H1 (cell line): ENCODE measurements around the gene GJB1. TPM values are rescaled to one million over a fixed set of nuclear protein-coding genes. Genes with fewer than 3 reads are reported as not detected.

ENCODE experiments used
- CTCF ChIA-PET: fragments of 300-600 bp; sonication (Branson Sonifier 250); formaldehyde crosslinking; loops from one replicate; lab custom pipeline; 2021; ENCODE audit not compliant: partially characterized antibody; lab: Charles Lee
- POLR2A ChIA-PET: fragments of 300-600 bp; sonication (Branson Sonifier 250); formaldehyde crosslinking; loops from one replicate; lab custom pipeline; 2021; ENCODE audit warnings: inconsistent platforms; ENCODE audit not compliant: partially characterized antibody; lab: Charles Lee
- DNase-seq, 2 experiments: peaks; one replicate each; pipeline versions ENCODE4 v3.0.0 to v3.0.0-alpha.2; 2010 to 2022; ENCODE audit warnings: low spot score in 2 of 2, low read depth in 1 of 2, mixed read lengths in 1 of 2
- FAIRE-seq: peaks from 2 replicates; lab custom pipeline; 2011; peaks lifted over from hg19 to GRCh38; lab: Jason Lieb, UNC
- H2AFZ ChIP-seq: 2 replicates; pipeline ENCODE4 v1.8.1; 2012; ENCODE audit warnings: low read length, inconsistent platforms
- H2AK5ac ChIP-seq: 2 replicates; pipeline ENCODE4 v1.6.1; 2013; ENCODE audit warnings: low read depth, low read length
- H2BK120ac ChIP-seq: replicated peaks from 2 replicates; pipeline ENCODE3; 2013; ENCODE audit warnings: low read depth, low read length, inconsistent platforms
- H2BK12ac ChIP-seq: 2 replicates; pipeline ENCODE4 v1.6.1; 2013; ENCODE audit warnings: low read depth, low read length
- H2BK15ac ChIP-seq: 2 replicates; pipeline ENCODE4 v1.6.1; 2013; ENCODE audit warnings: low read length
- H2BK20ac ChIP-seq: 2 replicates; pipeline ENCODE4 v1.6.1; 2013; ENCODE audit warnings: low read length
- H2BK5ac ChIP-seq: 2 replicates; pipeline ENCODE4 v1.6.1; 2013; ENCODE audit warnings: low read depth, low read length
- H3K14ac ChIP-seq: 2 replicates; pipeline ENCODE4 v1.6.1; 2013; ENCODE audit warnings: inconsistent platforms; ENCODE audit not compliant: insufficient read length
- H3K18ac ChIP-seq: 2 replicates; pipeline ENCODE4 v1.6.1; 2013; ENCODE audit warnings: low read length; ENCODE audit errors: extremely low read depth
- H3K23ac ChIP-seq: 2 replicates; pipeline ENCODE4 v1.6.1; 2013; ENCODE audit warnings: inconsistent platforms; ENCODE audit not compliant: insufficient read length
- H3K23me2 ChIP-seq: 2 replicates; pipeline ENCODE4 v1.6.1; 2013; ENCODE audit warnings: low read depth, low read length
- H3K27ac ChIP-seq: 2 replicates; pipeline ENCODE4 v1.6.1; 2011; ENCODE audit warnings: low read depth, low read length, inconsistent platforms
- H3K27me3 ChIP-seq, 4 experiments: replicated peaks in 1 of 4; 1 replicate in 1 of 4; 2 replicates in 3 of 4; pipeline versions ENCODE4 v1.6.1 to v1.8.1; 2011 to 2013; ENCODE audit warnings: low read length in 3 of 4, mild to moderate bottlenecking in 3 of 4, inconsistent platforms in 2 of 4, mixed read lengths in 2 of 4, moderate library complexity in 1 of 4; ENCODE audit not compliant: control insufficient read depth in 3 of 4, insufficient read depth in 3 of 4; ENCODE audit errors: extremely low read depth in 1 of 4
- H3K36me3 ChIP-seq, 4 experiments: 2 replicates each; pipeline versions ENCODE4 v1.6.1 to v1.8.1; 2011 to 2013; ENCODE audit warnings: mild to moderate bottlenecking in 4 of 4, low read length in 3 of 4, moderate library complexity in 2 of 4, control low read depth in 1 of 4, inconsistent platforms in 1 of 4; ENCODE audit not compliant: insufficient read depth in 4 of 4, control insufficient read depth in 2 of 4
- H3K4ac ChIP-seq: replicated peaks from 2 replicates; pipeline ENCODE3; 2013; ENCODE audit warnings: low read length, low read depth, mixed read lengths, inconsistent platforms; ENCODE audit not compliant: insufficient read length
- H3K4me1 ChIP-seq, 4 experiments: replicated peaks in 1 of 4; 1 replicate in 1 of 4; 2 replicates in 3 of 4; pipeline versions ENCODE4 v1.6.1 to v1.8.1; 2011 to 2013; ENCODE audit warnings: low read length in 3 of 4, inconsistent platforms in 2 of 4, mixed read lengths in 1 of 4; ENCODE audit not compliant: insufficient read depth in 4 of 4, control insufficient read depth in 3 of 4
- H3K4me2 ChIP-seq, 2 experiments: 2 replicates each; pipeline versions ENCODE4 v1.6.1 to v1.8.1; 2011 to 2013; ENCODE audit warnings: low read depth in 2 of 2, low read length in 2 of 2, control low read depth in 1 of 2, inconsistent platforms in 1 of 2, mild to moderate bottlenecking in 1 of 2; ENCODE audit not compliant: insufficient read depth in 1 of 2
- H3K4me3 ChIP-seq, 4 experiments: fragments of 200-600, 300-600 bp in 1 of 4; sonication (generic), shearing (Covaris generic), sonication (Bioruptor Twin) in 1 of 4; 2 replicates each; pipeline versions ENCODE4 v1.5.1 to v1.8.1; 2011 to 2016; ENCODE audit warnings: low read length in 4 of 4, low read depth in 3 of 4, control low read depth in 2 of 4, inconsistent platforms in 2 of 4, mild to moderate bottlenecking in 2 of 4, mixed read lengths in 1 of 4, moderate library complexity in 1 of 4; ENCODE audit not compliant: insufficient read depth in 2 of 4; ENCODE audit errors: extremely low read depth in 1 of 4
- H3K56ac ChIP-seq: replicated peaks from 2 replicates; pipeline ENCODE3; 2013; ENCODE audit warnings: low read depth, mild to moderate bottlenecking, mixed read lengths, low read length, inconsistent platforms; ENCODE audit not compliant: insufficient read length
- H3K79me1 ChIP-seq: 2 replicates; pipeline ENCODE4 v1.6.1; 2013; ENCODE audit warnings: low read depth, low read length, control low read depth
- H3K79me2 ChIP-seq, 2 experiments: 2 replicates each; pipeline versions ENCODE4 v1.6.1 to v1.8.1; 2012 to 2013; ENCODE audit warnings: low read length in 2 of 2, mild to moderate bottlenecking in 2 of 2, inconsistent platforms in 1 of 2; ENCODE audit not compliant: insufficient read depth in 2 of 2, control insufficient read depth in 1 of 2
- H3K9ac ChIP-seq, 4 experiments: replicated peaks in 1 of 4; 1 replicate in 1 of 4; 2 replicates in 3 of 4; pipeline versions ENCODE4 v1.6.1 to v1.8.1; 2011 to 2013; ENCODE audit warnings: low read depth in 3 of 4, low read length in 3 of 4, control low read depth in 2 of 4, mild to moderate bottlenecking in 2 of 4, moderate library complexity in 2 of 4, inconsistent platforms in 1 of 4; ENCODE audit errors: extremely low read depth in 1 of 4
- H3K9me3 ChIP-seq, 2 experiments: 2 replicates each; pipeline versions ENCODE4 v1.6.1 to v1.8.1; 2012 to 2013; ENCODE audit warnings: mild to moderate bottlenecking in 2 of 2, moderate library complexity in 2 of 2, control low read depth in 1 of 2, inconsistent platforms in 1 of 2, low read depth in 1 of 2, low read length in 1 of 2, mixed read lengths in 1 of 2; ENCODE audit not compliant: insufficient read depth in 2 of 2
- H4K20me1 ChIP-seq, 2 experiments: replicated peaks in 1 of 2; 2 replicates each; pipeline versions ENCODE3 to v1.8.1; 2011 to 2013; ENCODE audit warnings: inconsistent platforms in 2 of 2, low read length in 2 of 2, mild to moderate bottlenecking in 1 of 2; ENCODE audit not compliant: insufficient read depth in 2 of 2, control insufficient read depth in 1 of 2
- H4K5ac ChIP-seq: 2 replicates; pipeline ENCODE4 v1.6.1; 2013; ENCODE audit warnings: low read length, low read depth, mixed read lengths, inconsistent platforms; ENCODE audit not compliant: insufficient read length
- H4K8ac ChIP-seq: 2 replicates; pipeline ENCODE4 v1.8.0; 2013; ENCODE audit warnings: mild to moderate bottlenecking, moderate library complexity, low read length, inconsistent platforms; ENCODE audit not compliant: insufficient read depth; ENCODE audit errors: extremely low read depth
- H4K91ac ChIP-seq: replicated peaks from 2 replicates; pipeline ENCODE3; 2013; ENCODE audit warnings: low read length, mixed read lengths, inconsistent platforms; ENCODE audit not compliant: insufficient read length
- GTF2F1 ChIP-seq: IDR thresholded peaks from 2 replicates; pipeline ENCODE4 v1.6.1; 2012; ENCODE audit warnings: low read depth, low read length, improper control_type of control experiment, borderline replicate concordance
- KDM1A ChIP-seq: fragments of 200-600, 300-600 bp; sonication (generic); IDR thresholded peaks from 2 replicates; pipeline ENCODE4 v1.7.1; 2016; ENCODE audit warnings: mild to moderate bottlenecking, low read length, borderline replicate concordance
- SIX5 ChIP-seq: IDR thresholded peaks from 2 replicates; pipeline ENCODE4 v1.6.1; 2011; ENCODE audit warnings: mild to moderate bottlenecking, low read depth, low read length
- TAF1 ChIP-seq: IDR thresholded peaks from 2 replicates; pipeline ENCODE4 v1.6.1; 2011; ENCODE audit warnings: mild to moderate bottlenecking, low read depth, low read length
- WGBS, 2 experiments: shearing (Covaris generic) in 1 of 2; methylation state at CpG; one replicate each; pipeline versions ENCODE4 v1.1.6 to v1.1.7; 2013 to 2015; ENCODE audit warnings: low lambda C conversion rate in 2 of 2, mixed read lengths in 2 of 2, inconsistent platforms in 1 of 2, low coverage in 1 of 2, missing lambda C conversion rate in 1 of 2; ENCODE audit not compliant: insufficient replicate concordance in 2 of 2, insufficient coverage in 1 of 2, insufficient read length in 1 of 2; ENCODE audit errors: extremely low coverage in 1 of 2, missing lambda C conversion rate in 1 of 2; 5-methylcytosine and 5-hydroxymethylcytosine counted together
- polyA plus RNA-seq, 7 experiments: library from polyadenylated mRNA; depleted of rRNA in 3 of 7; stranded (reverse) in 5 of 7; unstranded in 2 of 7; fragments of >200 nt in 5 of 7; fragments of 200-250 nt in 2 of 7; gene quantifications; 1 replicate in 5 of 7; 2 replicates in 1 of 7; 4 replicates in 1 of 7; pipeline versions ENCODE4 v1.2.1 to v1.2.3, GENCODE V29; 2011 to 2013; ENCODE audit warnings: missing spikeins in 2 of 7, mixed read lengths in 2 of 7
- total RNA-seq: library from RNA; stranded (reverse); fragmentation: NEBNext Ultra II Directional; extraction: Animal tissue kit (Norgen Biotek cat#: 25700); gene quantifications from 2 replicates; pipeline ENCODE4 v1.2.1, GENCODE V29; 2021
- TF ChIP-seq, protein P1 (sequence below), 3 experiments: IDR thresholded peaks; 1 replicate in 2 of 3; 2 replicates in 1 of 3; pipeline versions ENCODE4 v1.5.1 to v1.6.1; 2011; ENCODE audit warnings: low read length in 3 of 3, mild to moderate bottlenecking in 3 of 3, inconsistent platforms in 2 of 3, low read depth in 1 of 3, moderate library complexity in 1 of 3; ENCODE audit not compliant: insufficient read depth in 1 of 3; ENCODE audit errors: control extremely low read depth in 1 of 3

GJB1 gene
- total and polyA plus RNA-seq, 2 of the 8 experiments (the other 6 are each of a cell fraction or from before 2014, with no cell fraction given) = 0.14 TPM; not detected in 1

DNA sequence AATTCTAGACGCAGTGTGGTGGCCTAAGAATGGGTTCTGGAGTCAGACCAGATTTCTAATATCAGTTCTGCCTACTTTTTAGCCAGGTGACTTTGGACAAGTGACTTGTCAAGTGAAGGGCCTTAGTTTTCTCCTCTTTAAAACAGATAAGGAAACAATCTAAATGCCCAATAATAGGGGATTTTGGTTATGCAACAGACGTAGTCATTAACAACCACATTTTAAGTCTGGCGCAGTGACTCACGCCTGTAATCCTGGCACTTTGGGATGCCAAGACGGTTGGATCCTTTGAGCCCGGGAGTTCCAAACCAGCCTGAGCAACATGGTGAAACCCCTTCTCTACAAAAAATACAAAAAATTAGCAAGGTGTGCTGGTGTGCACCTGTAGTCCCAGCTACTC, 33.0 kb downstream of the GJB1 start:
- no peak for TF ChIP-seq GTF2F1
- no peak for TF ChIP-seq TAF1
- no peak for TF ChIP-seq KDM1A
- TF ChIP-seq SIX5 = no peak
- TF ChIP-seq, protein P1, sequence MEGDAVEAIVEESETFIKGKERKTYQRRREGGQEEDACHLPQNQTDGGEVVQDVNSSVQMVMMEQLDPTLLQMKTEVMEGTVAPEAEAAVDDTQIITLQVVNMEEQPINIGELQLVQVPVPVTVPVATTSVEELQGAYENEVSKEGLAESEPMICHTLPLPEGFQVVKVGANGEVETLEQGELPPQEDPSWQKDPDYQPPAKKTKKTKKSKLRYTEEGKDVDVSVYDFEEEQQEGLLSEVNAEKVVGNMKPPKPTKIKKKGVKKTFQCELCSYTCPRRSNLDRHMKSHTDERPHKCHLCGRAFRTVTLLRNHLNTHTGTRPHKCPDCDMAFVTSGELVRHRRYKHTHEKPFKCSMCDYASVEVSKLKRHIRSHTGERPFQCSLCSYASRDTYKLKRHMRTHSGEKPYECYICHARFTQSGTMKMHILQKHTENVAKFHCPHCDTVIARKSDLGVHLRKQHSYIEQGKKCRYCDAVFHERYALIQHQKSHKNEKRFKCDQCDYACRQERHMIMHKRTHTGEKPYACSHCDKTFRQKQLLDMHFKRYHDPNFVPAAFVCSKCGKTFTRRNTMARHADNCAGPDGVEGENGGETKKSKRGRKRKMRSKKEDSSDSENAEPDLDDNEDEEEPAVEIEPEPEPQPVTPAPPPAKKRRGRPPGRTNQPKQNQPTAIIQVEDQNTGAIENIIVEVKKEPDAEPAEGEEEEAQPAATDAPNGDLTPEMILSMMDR (IDR thresholded peaks at IDR 0.05; ENCODE audit: control extremely low read depth in 1 of 3, insufficient read depth in 1 of 3, low read depth in 1 of 3, low read length in 3 of 3) = no peak
- Histone ChIP-seq H4K20me1 (no peaks in the 10 kb centered on the region), H3K4ac (no peak overlapping the region), H2BK12ac (no peak overlapping the region), H3K4me2 (peak overlapping the region in 1 of 2 experiments; percentile 84; a peak in 2 of 4 replicates), H2AFZ (no peak overlapping the region), H3K27ac (no peak overlapping the region), H3K27me3 (no peaks in the 10 kb centered on the region), H4K91ac (no peak overlapping the region), H3K79me1 (no peaks in the 10 kb centered on the region), H3K18ac (no peak overlapping the region), H3K23me2 (peaks cover 6% of the 10 kb centered on the region; the same call in 1 of the 2 replicates), H2BK5ac (no peak overlapping the region), H2BK20ac (no peak overlapping the region), H4K5ac (no peak overlapping the region), H3K23ac (no peak overlapping the region), H2AK5ac (no peak overlapping the region), H2BK120ac (no peak overlapping the region), H3K9ac (no peak overlapping the region), H3K14ac (no peak overlapping the region), H2BK15ac (no peak overlapping the region), H3K79me2 (peaks cover 0 to 21% of the 10 kb centered on the region in 2 experiments; a peak in 2 of 4 replicates), H4K8ac (no peak overlapping the region), H3K9me3 (no peaks in the 10 kb centered on the region), H3K36me3 (peaks cover 0 to 3% (median 0%) of the 10 kb centered on the region in 4 experiments; a peak in 1 of 8 replicates), H3K4me1 (peaks cover 0 to 5% (median 3%) of the 10 kb centered on the region in 4 experiments; a peak in 4 of 7 replicates), H3K56ac (no peak overlapping the region), H3K4me3 (peak overlapping the region in 1 of 4 experiments; percentile 99; a peak in 2 of 8 replicates)
- WGBS, 2 experiments = 92% methylated on average over 6 of the region's 6 CpGs; no CpG with 5 or more reads in 1 of the 2 experiments
- POLR2A ChIA-PET = interaction anchor here (1.7 to 3.1 kb wide), 3 partner anchors 28 to 31 kb away, joined by 4 to 28 read pairs (median 8); partner anchors contain the start of gene NONO
- FAIRE-seq (no peak), DNase-seq (no peak)
- CTCF ChIA-PET = interaction anchor here (2.3 kb wide), 1 partner anchor 28 kb away, joined by 8 read pairs; no protein-coding TSS in a partner anchor
